ENCODE data around the gene FBXL15. TPM values are rescaled to one million over a fixed set of nuclear protein-coding genes. Genes with fewer than 3 reads are reported as not detected.

Gene FBXL15
- total and polyA plus RNA-seq, 2 of the 4 experiments (the other 2 are of a cell fraction), result 3.0 to 8.4 TPM

- CTCF ChIA-PET, result no interaction called here
- H3K4me3 ChIP-seq (ENCODE audit: insufficient read depth, low read depth, low read length), result no peak overlapping the region
- in situ Hi-C loops (cut with MboI; ENCODE audit: low sequenced_read_pairs), result no loop called here
- H2BK20ac ChIP-seq (ENCODE audit: low read depth, low read length), result no peak overlapping the region
- no peak overlapping the region for H2AFZ ChIP-seq (replicated peaks; ENCODE audit: low read length, poor library complexity)
- H3K36me3 ChIP-seq (ENCODE audit: control insufficient read depth, insufficient read depth, low read length), result peaks cover 15% of the 10 kb centered on the region; the same call in 1 of the 2 replicates
- no peak overlapping the region; the same call in 1 of the 2 replicates for H3K27ac ChIP-seq (ENCODE audit: insufficient read depth, low read length)
- H3K23ac ChIP-seq (ENCODE audit: low read depth, low read length), result no peak overlapping the region
- BruUV-seq (replicated peaks), result TSS peak; percentile 40
- H2AK9ac ChIP-seq (replicated peaks; ENCODE audit: low read depth, low read length, poor library complexity), result peak overlapping the region; percentile 47
- no peak overlapping the region for H2BK120ac ChIP-seq (ENCODE audit: low read depth, low read length)
- H2BK5ac ChIP-seq (ENCODE audit: low read depth, low read length, poor library complexity, severe bottlenecking), result no peak overlapping the region
- peak overlapping the region; percentile 92; the same call in 1 of the 2 replicates for H3K14ac ChIP-seq (replicated peaks; ENCODE audit: low read depth, low read length)
- peak overlapping the region; percentile 95; the same call in 1 of the 2 replicates for H3K4me2 ChIP-seq (ENCODE audit: low read depth, low read length)
- intact Hi-C loops (cut with micrococcal nuclease), result loop anchor here (5.0 to 10.0 kb wide), 2 partner anchors 186 to 248 kb away; partner anchors contain the start of gene TRIM8
- H3K9me3 ChIP-seq (ENCODE audit: control insufficient read depth, insufficient read depth, low read length), result no peaks in the 10 kb centered on the region
- ATAC-seq (ENCODE audit: low read depth), result no peak
- no peak overlapping the region for H4K91ac ChIP-seq (ENCODE audit: insufficient read depth, low read depth, low read length)
- POLR2A ChIA-PET (ENCODE audit: unreplicated experiment), result no interaction called here
- peaks cover 15% of the 10 kb centered on the region for H3K4me1 ChIP-seq (ENCODE audit: control insufficient read depth, insufficient read depth, low read length)
- H4K8ac ChIP-seq (ENCODE audit: low read depth in 2 of 2, low read length in 2 of 2), result no peak overlapping the region
- TF ChIP-seq CEBPB (IDR thresholded peaks at IDR 0.05; ENCODE audit: low read depth, low read length), result no peak
- TF ChIP-seq RAD21 (IDR thresholded peaks at IDR 0.05; ENCODE audit: low read length), result no peak
- TF ChIP-seq NFE2L2 (IDR thresholded peaks at IDR 0.05; ENCODE audit: low read depth, low read length), result no peak
- no peak for TF ChIP-seq MXI1 (IDR thresholded peaks at IDR 0.05; ENCODE audit: borderline replicate concordance, low read depth, low read length)
- no peak for TF ChIP-seq MAZ (IDR thresholded peaks at IDR 0.05; ENCODE audit: borderline replicate concordance, low read depth, low read length)
- TF ChIP-seq USF2 (IDR thresholded peaks at IDR 0.05; ENCODE audit: low read depth, low read length), result no peak
- TF ChIP-seq BHLHE40 (IDR thresholded peaks at IDR 0.05; ENCODE audit: low read depth, low read length), result no peak
- TF ChIP-seq FOS (IDR thresholded peaks at IDR 0.05; ENCODE audit: low read depth, low read length), result no peak
- TF ChIP-seq MAFK (IDR thresholded peaks at IDR 0.05; ENCODE audit: low read depth, low read length), result no peak
- TF ChIP-seq, protein P1, sequence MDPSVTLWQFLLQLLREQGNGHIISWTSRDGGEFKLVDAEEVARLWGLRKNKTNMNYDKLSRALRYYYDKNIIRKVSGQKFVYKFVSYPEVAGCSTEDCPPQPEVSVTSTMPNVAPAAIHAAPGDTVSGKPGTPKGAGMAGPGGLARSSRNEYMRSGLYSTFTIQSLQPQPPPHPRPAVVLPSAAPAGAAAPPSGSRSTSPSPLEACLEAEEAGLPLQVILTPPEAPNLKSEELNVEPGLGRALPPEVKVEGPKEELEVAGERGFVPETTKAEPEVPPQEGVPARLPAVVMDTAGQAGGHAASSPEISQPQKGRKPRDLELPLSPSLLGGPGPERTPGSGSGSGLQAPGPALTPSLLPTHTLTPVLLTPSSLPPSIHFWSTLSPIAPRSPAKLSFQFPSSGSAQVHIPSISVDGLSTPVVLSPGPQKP (IDR thresholded peaks at IDR 0.05; ENCODE audit: borderline replicate concordance, low read depth, low read length), result no peak
- no peak for TF ChIP-seq SMC3 (IDR thresholded peaks at IDR 0.05; ENCODE audit: low read depth, low read length)
- TF ChIP-seq RCOR1 (IDR thresholded peaks at IDR 0.05; ENCODE audit: insufficient replicate concordance, low read length), result no peak
- no peak for TF ChIP-seq CHD1 (IDR thresholded peaks at IDR 0.05; ENCODE audit: low read depth, low read length)
- no peak for TF ChIP-seq RFX5 (IDR thresholded peaks at IDR 0.05; ENCODE audit: low read depth, low read length)
- no peak overlapping the region for H3K9ac ChIP-seq (ENCODE audit: low read depth, low read length)
- dilution Hi-C loops (cut with HindIII; ENCODE audit: low sequenced_read_pairs, unreplicated experiment), result no loop called here
- H3K9me1 ChIP-seq (ENCODE audit: insufficient read depth, low read length), result peaks cover 10% of the 10 kb centered on the region
- peaks cover 26 to 38% of the 10 kb centered on the region in 2 experiments for H3K79me1 ChIP-seq (ENCODE audit: low read depth in 1 of 2, low read length in 2 of 2)
- WGBS, 2 experiments (ENCODE audit: extremely low coverage in 2 of 2, insufficient read length in 1 of 2), result 91% methylated on average over 4 of the region's 12 CpGs; no CpG with 5 or more reads in 1 of the 2 experiments
- no peaks in the 10 kb centered on the region for H3K27me3 ChIP-seq (ENCODE audit: control insufficient read depth, insufficient read depth, low read length)
- H4K20me1 ChIP-seq (ENCODE audit: insufficient read depth, low read length), result peaks cover 3% of the 10 kb centered on the region; the same call in 1 of the 2 replicates
- peak overlapping the region; percentile 91; the same call in 1 of the 2 replicates for H2AK5ac ChIP-seq (ENCODE audit: low read depth, low read length)
- H4K5ac ChIP-seq (ENCODE audit: low read depth, low read length), result no peak overlapping the region
- no peak overlapping the region for H2BK15ac ChIP-seq (ENCODE audit: low read depth, low read length)
- DNase-seq, result no peak
- no peak overlapping the region for H3K4ac ChIP-seq (ENCODE audit: low read depth, low read length)
- H3K18ac ChIP-seq (ENCODE audit: low read depth, low read length), result no peak overlapping the region
- H3K56ac ChIP-seq (ENCODE audit: extremely low read depth, insufficient read depth, low read length), result no peak overlapping the region
Measured at GRCh38 chr10:102396730-102397151, 23.9 kb upstream of the FBXL15 start.
